ENCODE measurements around the gene PCYT1A.

The PCYT1A gene

GRCh38 chr3:196287440-196288140 is at the start of gene PCYT1A:
TSS of gene PCYT1A (minus strand) at chr3:196287726. CDS start at chr3:196270531, 17,195 bp downstream.
- DNase-seq (ENCODE audit: low read depth), result peak; percentile 97
- peak within 1 kb of the TSS; percentile 99 for H3K4me3 ChIP-seq (ENCODE audit: low read length)
- TF ChIP-seq CTCF (IDR thresholded peaks at IDR 0.05; ENCODE audit: insufficient read depth, low read depth, low read length, missing control alignments), result no peak

- no peak overlapping the region for H3K4me3 ChIP-seq (ENCODE audit: low read length)
- DNase-seq (ENCODE audit: low read depth), result peak; percentile 42
- TF ChIP-seq CTCF (IDR thresholded peaks at IDR 0.05; ENCODE audit: insufficient read depth, low read depth, low read length, missing control alignments), result no peak
These were observed 49.0 kb upstream of the PCYT1A start for GRCh38 chr3:196336319-196337145.

DNA sequence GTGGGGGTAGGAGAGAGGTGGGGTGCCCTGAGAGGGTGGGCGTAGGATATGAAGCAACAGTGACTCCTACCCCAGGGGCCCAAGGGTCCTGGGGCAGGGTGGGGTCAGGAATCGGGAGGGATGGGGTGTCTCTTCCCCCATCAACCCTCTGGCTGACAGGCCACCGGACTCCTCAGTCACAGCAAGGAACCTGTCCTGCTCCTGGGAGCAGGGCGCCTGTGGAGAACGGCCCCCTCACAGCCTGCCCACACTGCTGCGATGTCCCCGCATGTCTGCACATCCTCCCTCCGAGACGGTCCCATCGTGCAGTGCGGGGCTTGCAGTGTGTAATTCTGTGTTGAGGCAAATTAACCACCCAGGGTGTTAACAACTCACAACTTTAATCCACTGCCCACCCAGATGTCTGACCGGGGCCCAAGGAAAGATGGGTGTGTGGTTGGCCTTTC is 48.0 kb upstream of the PCYT1A start:
- H3K4me3 ChIP-seq (ENCODE audit: low read length), result no peak overlapping the region
- TF ChIP-seq CTCF (IDR thresholded peaks at IDR 0.05; ENCODE audit: insufficient read depth, low read depth, low read length, missing control alignments), result no peak
- no peak for DNase-seq (ENCODE audit: low read depth)

GRCh38 chr3:196334982-196335381 is 47.5 kb upstream of the PCYT1A start:
- TF ChIP-seq CTCF (IDR thresholded peaks at IDR 0.05; ENCODE audit: insufficient read depth, low read depth, low read length, missing control alignments), result no peak
- DNase-seq (ENCODE audit: low read depth), result no peak

DNA sequence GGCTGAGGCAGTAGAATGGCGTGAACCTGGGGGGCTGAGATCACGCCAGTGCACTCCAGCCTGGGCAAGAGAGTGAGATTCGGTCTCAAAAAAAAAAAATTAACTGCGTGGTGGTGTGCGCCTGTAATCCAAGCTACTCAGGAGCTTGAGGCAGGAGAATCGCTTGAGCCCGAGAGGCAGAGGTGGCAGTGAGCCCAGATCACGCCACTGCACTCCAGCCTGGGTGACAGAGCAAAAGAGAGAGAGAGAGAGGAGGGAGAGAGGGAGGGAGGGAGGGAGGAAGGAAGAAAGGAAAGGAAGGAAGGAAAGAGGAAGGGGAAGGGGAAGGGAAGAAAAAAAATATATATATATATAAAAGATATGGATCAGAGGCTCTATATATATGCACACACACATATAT is 44.6 kb upstream of the PCYT1A start:
- H3K4me3 ChIP-seq (ENCODE audit: low read length), result no peak overlapping the region
- DNase-seq (ENCODE audit: low read depth), result no peak
- no peak for TF ChIP-seq CTCF (IDR thresholded peaks at IDR 0.05; ENCODE audit: insufficient read depth, low read depth, low read length, missing control alignments)

More at GRCh38 chr3:196334982-196335381, 47.5 kb upstream of the PCYT1A start:
- H3K4me3 ChIP-seq (ENCODE audit: low read length), result no peak overlapping the region

DNA sequence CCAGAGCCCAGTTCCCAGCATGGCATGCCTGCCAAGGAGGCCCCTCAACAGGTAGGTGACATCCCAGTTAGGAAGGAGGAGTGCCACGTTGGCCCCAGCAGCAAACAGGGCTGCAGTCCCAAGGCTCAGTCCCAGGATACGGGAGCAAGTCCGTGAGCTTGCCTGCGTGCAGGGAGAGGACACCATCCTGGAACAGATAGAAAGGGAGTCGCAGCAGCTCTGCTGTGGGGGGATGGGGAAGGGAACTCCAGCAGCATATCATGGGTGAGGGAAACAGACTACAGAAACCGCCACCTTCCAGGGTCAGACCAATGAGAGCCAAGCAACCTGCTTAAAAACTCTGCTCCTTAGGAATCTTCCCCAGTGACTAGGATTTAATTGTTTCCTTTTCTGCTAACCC is 39.9 kb upstream of the PCYT1A start:
- no peak for DNase-seq (ENCODE audit: low read depth)
- no peak overlapping the region for H3K4me3 ChIP-seq (ENCODE audit: low read length)
- TF ChIP-seq CTCF (IDR thresholded peaks at IDR 0.05; ENCODE audit: insufficient read depth, low read depth, low read length, missing control alignments), result no peak

Measured in epithelial cell of esophagus (primary cell).